HEK293T (cell line): Measurements from ENCODE around the gene PAQR9.

Source experiments
- ARNT ChIP-seq: fragments of 450-650 bp; IDR thresholded peaks from 2 replicates; pipeline ENCODE4 v1.6.1; 2017; ENCODE audit warnings: mild to moderate bottlenecking
- FOXK2 ChIP-seq: fragments of 450-650 bp; IDR thresholded peaks from 2 replicates; pipeline ENCODE4 v1.6.1; 2016; ENCODE audit warnings: mild to moderate bottlenecking
- FOXM1 ChIP-seq: fragments of 450-650 bp; IDR thresholded peaks from 2 replicates; pipeline ENCODE4 v1.6.1; 2017; ENCODE audit warnings: mild to moderate bottlenecking, borderline replicate concordance
- LEF1 ChIP-seq: fragments of 450-650 bp; IDR thresholded peaks from 2 replicates; pipeline ENCODE4 v1.6.1; 2017; ENCODE audit warnings: mild to moderate bottlenecking, borderline replicate concordance
- NFRKB ChIP-seq: fragments of 450-650 bp; IDR thresholded peaks from 2 replicates; pipeline ENCODE4 v1.6.1; 2016; ENCODE audit warnings: mild to moderate bottlenecking, moderate library complexity
- SP1 ChIP-seq: fragments of 450-650 bp; IDR thresholded peaks from 2 replicates; pipeline ENCODE4 v1.6.1; 2017
- ZNF384 ChIP-seq: fragments of 450-650 bp; IDR thresholded peaks from 2 replicates; pipeline ENCODE4 v1.6.1; 2016
- TF ChIP-seq, protein P1 (sequence below): fragments of 450-650 bp; IDR thresholded peaks from 2 replicates; pipeline ENCODE4 v1.6.1; 2016

DNA sequence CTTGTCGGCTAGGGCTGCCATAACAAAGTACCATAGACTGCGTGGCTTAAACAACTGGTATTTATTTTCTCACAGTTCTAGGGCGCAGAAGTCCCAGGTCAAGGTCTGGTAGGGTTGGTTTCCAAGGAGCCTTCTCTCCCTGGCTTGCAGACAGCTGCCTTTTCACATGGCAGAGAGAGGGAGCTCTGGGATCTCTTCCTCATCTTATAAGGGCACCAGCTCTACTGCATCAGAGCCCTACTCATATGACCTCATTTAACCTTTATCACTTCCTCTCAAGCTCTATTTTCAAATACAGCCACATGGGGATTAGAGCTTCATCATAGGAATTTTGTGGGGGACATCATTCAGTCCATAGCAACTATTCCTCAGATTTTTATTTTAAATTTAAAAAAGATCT, 17.6 kb upstream of the PAQR9 start:
- TF ChIP-seq, protein P1, sequence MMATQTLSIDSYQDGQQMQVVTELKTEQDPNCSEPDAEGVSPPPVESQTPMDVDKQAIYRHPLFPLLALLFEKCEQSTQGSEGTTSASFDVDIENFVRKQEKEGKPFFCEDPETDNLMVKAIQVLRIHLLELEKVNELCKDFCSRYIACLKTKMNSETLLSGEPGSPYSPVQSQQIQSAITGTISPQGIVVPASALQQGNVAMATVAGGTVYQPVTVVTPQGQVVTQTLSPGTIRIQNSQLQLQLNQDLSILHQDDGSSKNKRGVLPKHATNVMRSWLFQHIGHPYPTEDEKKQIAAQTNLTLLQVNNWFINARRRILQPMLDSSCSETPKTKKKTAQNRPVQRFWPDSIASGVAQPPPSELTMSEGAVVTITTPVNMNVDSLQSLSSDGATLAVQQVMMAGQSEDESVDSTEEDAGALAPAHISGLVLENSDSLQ, result no peak
- TF ChIP-seq FOXM1, result no peak
- no peak for TF ChIP-seq LEF1
- TF ChIP-seq ZNF384, result no peak
- no peak for TF ChIP-seq NFRKB
- no peak for TF ChIP-seq SP1
- TF ChIP-seq FOXK2, result no peak
- no peak for TF ChIP-seq ARNT
